ENCODE measurements around the gene KLHL5. TPM values are rescaled to one million over a fixed set of nuclear protein-coding genes. Genes with fewer than 3 reads are reported as not detected.
A peak's percentile ranks its signal among the peaks of the same experiment; 100 is the strongest.
"Not testable (repeated sequence)": the region's sequence is repeated elsewhere in the genome, so short reads cannot be mapped to it uniquely, and the experiment has no call there.

The KLHL5 gene
- total RNA-seq, 1 donor from 2014 or later, result 27.3 TPM

GRCh38 chr4:39133623-39134022, 71.6 kb downstream of the KLHL5 start:
- no peak for TF ChIP-seq CTCF (conservative IDR thresholded peaks at IDR 0.05)
- H3K4me1 Mint-ChIP-seq (ENCODE audit: unreplicated experiment), result peaks cover 12% of the 10 kb centered on the region
- no peak overlapping the region for H3K4me3 Mint-ChIP-seq
- H3K27me3 Mint-ChIP-seq, result no peaks in the 10 kb centered on the region
- DNase-seq (ENCODE audit: extremely low spot score, unreplicated experiment), result no peak
- no peak overlapping the region for H3K27ac Mint-ChIP-seq
- H3K9me3 Mint-ChIP-seq, result no peaks in the 10 kb centered on the region
- H3K36me3 Mint-ChIP-seq, result no peaks in the 10 kb centered on the region

GRCh38 chr4:39134683-39135306, 72.8 kb downstream of the KLHL5 start:
- Mint-ChIP-seq H3K9me3 (no peaks in the 10 kb centered on the region), H3K4me3 (peak overlapping the region; percentile 7), H3K27me3 (no peaks in the 10 kb centered on the region), H3K4me1 (ENCODE audit: unreplicated experiment) (peaks cover 12% of the 10 kb centered on the region), H3K27ac (no peak overlapping the region), H3K36me3 (no peaks in the 10 kb centered on the region)
- DNase-seq (ENCODE audit: extremely low spot score, unreplicated experiment), result no peak
- TF ChIP-seq CTCF (conservative IDR thresholded peaks at IDR 0.05), result no peak

GRCh38 chr4:39138227-39138626, 76.2 kb downstream of the KLHL5 start:
- not testable (repeated sequence) for H3K27ac Mint-ChIP-seq; H3K36me3 Mint-ChIP-seq; DNase-seq (ENCODE audit: extremely low spot score, unreplicated experiment); H3K9me3 Mint-ChIP-seq; H3K4me3 Mint-ChIP-seq; H3K27me3 Mint-ChIP-seq
- H3K4me1 Mint-ChIP-seq (ENCODE audit: unreplicated experiment), result peaks cover 12% of the 10 kb centered on the region

- H3K4me3 Mint-ChIP-seq, result no peak overlapping the region
- no peaks in the 10 kb centered on the region for H3K36me3 Mint-ChIP-seq
- peaks cover 5% of the 10 kb centered on the region for H3K4me1 Mint-ChIP-seq (ENCODE audit: unreplicated experiment)
- no peak for TF ChIP-seq CTCF (conservative IDR thresholded peaks at IDR 0.05)
- no peaks in the 10 kb centered on the region for H3K27me3 Mint-ChIP-seq
- no peak for DNase-seq (ENCODE audit: extremely low spot score, unreplicated experiment)
- H3K27ac Mint-ChIP-seq, result no peak overlapping the region
- no peaks in the 10 kb centered on the region for H3K9me3 Mint-ChIP-seq
These were observed 84.2 kb downstream of the KLHL5 start for GRCh38 chr4:39146211-39146610.

- TF ChIP-seq CTCF (conservative IDR thresholded peaks at IDR 0.05), result no peak
- Mint-ChIP-seq H3K9me3 (no peaks in the 10 kb centered on the region), H3K4me3 (no peak overlapping the region), H3K27ac (no peak overlapping the region), H3K36me3 (no peaks in the 10 kb centered on the region), H3K27me3 (no peaks in the 10 kb centered on the region), H3K4me1 (ENCODE audit: unreplicated experiment) (peaks cover 1% of the 10 kb centered on the region)
- no peak for DNase-seq (ENCODE audit: extremely low spot score, unreplicated experiment)
These were observed 92.0 kb downstream of the KLHL5 start for GRCh38 chr4:39154009-39154408.

GRCh38 chr4:39157520-39157919, 95.5 kb downstream of the KLHL5 start:
- H3K27me3 Mint-ChIP-seq, result no peaks in the 10 kb centered on the region
- no peaks in the 10 kb centered on the region for H3K4me1 Mint-ChIP-seq (ENCODE audit: unreplicated experiment)
- no peak for DNase-seq (ENCODE audit: extremely low spot score, unreplicated experiment)
- H3K4me3 Mint-ChIP-seq, result no peak overlapping the region
- no peaks in the 10 kb centered on the region for H3K36me3 Mint-ChIP-seq
- H3K27ac Mint-ChIP-seq, result no peak overlapping the region
- H3K9me3 Mint-ChIP-seq, result no peaks in the 10 kb centered on the region
- TF ChIP-seq CTCF (conservative IDR thresholded peaks at IDR 0.05), result no peak
